GM10248 (cell line): Measurements from ENCODE around the gene TBC1D24.
"Not testable (repeated sequence)": the region's sequence is repeated elsewhere in the genome, so short reads cannot be mapped to it uniquely, and the experiment has no call there.

Experiments used
- CTCF ChIA-PET: fragments of 300-600 bp; sonication (Branson Sonifier 250); formaldehyde crosslinking; extraction: SDS; loops from one replicate; lab custom pipeline; 2021; ENCODE audit warnings: antibody characterized with exemption; lab: Yijun Ruan, JAX
- POLR2A ChIA-PET: fragments of 350-650 bp; sonication (Branson Sonifier 250); formaldehyde crosslinking; extraction: SDS; loops from one replicate; lab custom pipeline; 2020; ENCODE audit warnings: antibody characterized with exemption; lab: Yijun Ruan, JAX
- DNase-seq: peaks from one replicate; pipeline ENCODE4 v3.0.0; 2012; ENCODE audit errors: extremely low spot score
- CTCF ChIP-seq: IDR thresholded peaks from 2 replicates; pipeline ENCODE4 v1.5.1; 2012; ENCODE audit warnings: mild to moderate bottlenecking, low read depth; ENCODE audit errors: extremely low read depth, missing control alignments, control extremely low read depth

Gene TBC1D24

DNA sequence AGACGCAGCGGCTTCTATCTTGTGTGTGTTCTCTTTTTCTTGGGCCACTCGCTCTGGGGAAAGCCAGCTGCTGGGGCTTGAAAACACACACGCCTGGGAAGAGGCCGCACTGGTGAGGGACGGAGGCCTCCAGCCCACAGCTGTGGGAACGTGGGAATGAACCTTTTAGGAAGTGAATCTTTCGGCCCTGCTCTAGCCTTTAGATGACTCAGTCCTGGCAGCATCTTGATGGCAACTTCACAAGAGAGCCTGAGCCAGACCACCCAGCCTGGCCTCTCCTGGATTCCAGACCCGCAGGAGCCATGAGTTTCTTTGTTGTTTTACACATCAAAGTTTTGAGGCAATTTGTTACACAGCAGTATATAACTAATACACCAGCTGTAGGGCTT, 60.7 kb downstream of the TBC1D24 start:
- POLR2A ChIA-PET = no interaction called here
- CTCF ChIA-PET = no interaction called here
- no peak for TF ChIP-seq CTCF
- DNase-seq = no peak

- peak; percentile 96 for DNase-seq
- POLR2A ChIA-PET = no interaction called here
- CTCF ChIA-PET = no interaction called here
- TF ChIP-seq CTCF = no peak
Measured at GRCh38 chr16:2537451-2538379, 62.8 kb downstream of the TBC1D24 start, which contains the start of gene PDPK1. PDPK1 (plus strand) TSS chr16:2538021; CDS start chr16:2538113, 92 bp downstream.

- POLR2A ChIA-PET, CTCF ChIA-PET: not testable (repeated sequence)
Measured at GRCh38 chr16:2539192-2539844, 64.4 kb downstream of the TBC1D24 start.

DNA sequence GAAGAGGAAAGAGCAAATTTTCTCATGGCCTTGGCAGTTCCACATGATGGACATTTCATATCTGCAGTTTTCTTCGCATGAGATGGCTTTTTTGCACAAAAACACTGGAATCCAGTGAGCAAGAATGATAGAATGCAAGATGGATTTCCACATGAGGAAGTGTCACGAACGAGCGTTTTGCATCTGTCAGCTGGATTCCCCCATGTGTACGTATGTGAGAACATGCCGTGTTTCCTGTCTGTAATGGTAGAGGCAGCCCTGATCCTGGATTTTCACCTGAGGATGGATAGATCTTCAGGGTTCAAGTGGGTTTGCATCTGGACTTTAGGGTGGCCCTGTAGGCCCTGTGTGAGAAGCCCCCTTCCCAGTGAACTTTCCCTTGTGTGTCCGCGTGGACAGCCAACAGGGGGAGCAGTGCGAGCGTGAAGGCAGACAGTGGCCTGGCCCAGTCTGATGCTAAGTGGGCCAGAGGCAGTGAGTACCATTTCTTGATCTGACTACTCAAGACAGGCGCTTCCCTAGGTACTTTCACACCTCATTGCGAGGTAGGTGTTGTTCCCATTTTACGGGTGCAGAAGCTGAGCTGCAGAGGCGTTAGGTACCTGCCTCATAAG, 65.0 kb downstream of the TBC1D24 start:
- CTCF ChIA-PET, DNase-seq, POLR2A ChIA-PET: not testable (repeated sequence)
- peak; percentile 62 for TF ChIP-seq CTCF

More at GRCh38 chr16:2539192-2539844, 64.4 kb downstream of the TBC1D24 start:
- not testable (repeated sequence) for DNase-seq

DNA sequence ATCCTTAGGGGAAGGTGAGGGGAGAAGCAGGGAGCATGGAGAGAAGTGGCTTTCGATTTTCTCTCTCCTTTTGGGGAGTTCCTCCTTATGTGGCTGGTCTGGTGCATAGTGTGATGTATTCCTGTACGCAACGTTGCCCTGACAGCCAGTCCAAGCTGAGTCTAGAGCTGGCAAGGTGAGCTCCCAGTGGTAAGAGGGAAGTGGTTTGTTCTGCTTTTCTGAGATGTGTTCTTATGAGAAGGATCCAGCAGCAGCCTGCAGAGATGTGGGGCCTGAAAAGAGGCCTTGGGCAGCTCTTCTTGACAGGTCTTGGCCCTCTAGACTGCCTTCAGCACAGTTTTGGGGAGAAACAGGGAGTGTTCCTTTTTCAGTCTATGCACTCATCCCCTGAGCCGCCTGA, 66.0 kb downstream of the TBC1D24 start:
- CTCF ChIA-PET, POLR2A ChIA-PET, DNase-seq: not testable (repeated sequence)

- CTCF ChIA-PET, DNase-seq, POLR2A ChIA-PET: not testable (repeated sequence)
Measured at GRCh38 chr16:2541409-2541808, 66.5 kb downstream of the TBC1D24 start.

- POLR2A ChIA-PET, CTCF ChIA-PET, DNase-seq: not testable (repeated sequence)
Measured at GRCh38 chr16:2543771-2544170, 68.8 kb downstream of the TBC1D24 start.

- POLR2A ChIA-PET, DNase-seq, CTCF ChIA-PET: not testable (repeated sequence)
Measured at GRCh38 chr16:2550283-2550878, 75.5 kb downstream of the TBC1D24 start.

DNA sequence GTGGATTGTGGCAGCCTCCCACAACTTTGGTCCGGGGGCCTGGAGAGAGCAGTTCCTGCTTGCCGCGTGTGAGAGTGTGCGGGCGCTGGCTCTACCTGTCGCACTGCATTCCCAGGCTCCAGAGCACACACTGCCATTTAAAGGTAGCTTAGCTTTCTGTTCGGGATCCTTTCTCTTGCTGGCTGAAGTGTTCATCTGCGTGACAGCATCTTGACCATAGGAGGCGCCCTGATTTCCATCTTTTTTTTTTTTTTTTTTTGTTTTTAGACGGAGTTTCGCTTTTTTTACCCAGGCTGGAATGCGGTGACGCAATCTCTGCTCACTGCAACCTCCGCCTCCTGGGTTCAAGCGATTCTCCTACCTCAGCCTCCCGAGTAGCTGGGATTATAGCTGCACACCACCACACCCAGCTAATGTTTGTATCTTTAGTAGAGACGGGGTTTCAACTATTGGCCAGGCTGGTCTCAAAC, 76.5 kb downstream of the TBC1D24 start:
- DNase-seq, POLR2A ChIA-PET: not testable (repeated sequence)
- CTCF ChIA-PET = interaction anchor here (0.6 kb wide), 1 partner anchor 432 kb away, joined by 4 read pairs; no protein-coding TSS in a partner anchor

GRCh38 chr16:2554709-2555425, 79.9 kb downstream of the TBC1D24 start:
- DNase-seq, CTCF ChIA-PET, POLR2A ChIA-PET: not testable (repeated sequence)
